22Rv1 (cell line): ENCODE measurements around the gene DIPK2B.

Source experiments
- CTCF ChIP-seq: fragments of 450-650 bp; IDR thresholded peaks from 2 replicates; pipeline ENCODE4 v1.5.1; 2017; ENCODE audit warnings: mild to moderate bottlenecking
- ZFX ChIP-seq: fragments of 450-650 bp; IDR thresholded peaks from 2 replicates; pipeline ENCODE4 v1.6.1; 2017; ENCODE audit warnings: antibody characterized with exemption, borderline replicate concordance

- TF ChIP-seq CTCF: no peak
- TF ChIP-seq ZFX: no peak
Observed at GRCh38 chrX:45154033-45154360, 46.7 kb downstream of the DIPK2B start.
